HG03558 (cell line): ENCODE data around the gene KMT5B.

Experiments
- ATAC-seq: cut with Tn5 transposase; IDR thresholded peaks from one replicate; pipeline ENCODE4 v1.9.1; 2021; ENCODE audit warnings: moderate number of reproducible peaks; ENCODE audit not compliant: unreplicated experiment; ENCODE audit errors: extremely low read depth

The KMT5B gene

DNA sequence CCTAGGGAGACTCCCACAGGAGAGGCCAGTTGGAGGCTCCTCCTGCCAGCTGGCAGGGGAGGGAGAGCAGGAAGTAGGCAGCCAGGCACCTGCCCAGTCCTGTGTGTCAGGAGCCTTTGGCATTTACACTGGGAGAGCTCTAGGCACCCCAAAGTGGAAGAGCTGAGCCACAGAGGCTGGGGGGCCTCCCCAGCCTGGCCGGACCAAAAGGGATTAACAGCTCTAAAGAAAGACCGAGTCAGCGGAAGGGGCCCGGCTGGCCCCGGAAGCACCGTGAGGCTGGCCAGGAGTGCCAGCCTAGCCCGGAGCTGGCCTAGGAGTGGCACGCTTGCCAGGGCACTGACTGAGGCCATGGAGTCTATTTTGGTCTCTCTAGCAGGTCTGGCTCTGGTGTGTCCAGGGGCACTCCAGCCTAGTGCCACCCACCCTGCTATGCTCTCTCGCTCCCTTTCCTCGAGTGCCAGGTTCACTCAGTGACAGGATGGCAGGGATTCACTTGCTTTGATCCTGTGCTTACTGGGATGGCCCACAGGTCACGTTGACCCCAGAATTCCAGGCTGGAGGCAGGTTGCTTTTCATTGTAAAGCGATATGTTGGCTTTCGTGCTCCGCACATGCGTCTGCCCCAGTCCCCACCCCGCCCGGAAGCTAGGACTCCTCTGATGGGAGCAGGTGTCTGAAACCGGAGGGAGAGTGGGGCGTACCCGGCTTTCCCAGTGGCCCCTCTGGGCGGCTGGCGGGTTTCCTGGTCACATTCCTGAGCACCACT lies 3.3 kb upstream of the KMT5B start:
- ATAC-seq: no peak

DNA sequence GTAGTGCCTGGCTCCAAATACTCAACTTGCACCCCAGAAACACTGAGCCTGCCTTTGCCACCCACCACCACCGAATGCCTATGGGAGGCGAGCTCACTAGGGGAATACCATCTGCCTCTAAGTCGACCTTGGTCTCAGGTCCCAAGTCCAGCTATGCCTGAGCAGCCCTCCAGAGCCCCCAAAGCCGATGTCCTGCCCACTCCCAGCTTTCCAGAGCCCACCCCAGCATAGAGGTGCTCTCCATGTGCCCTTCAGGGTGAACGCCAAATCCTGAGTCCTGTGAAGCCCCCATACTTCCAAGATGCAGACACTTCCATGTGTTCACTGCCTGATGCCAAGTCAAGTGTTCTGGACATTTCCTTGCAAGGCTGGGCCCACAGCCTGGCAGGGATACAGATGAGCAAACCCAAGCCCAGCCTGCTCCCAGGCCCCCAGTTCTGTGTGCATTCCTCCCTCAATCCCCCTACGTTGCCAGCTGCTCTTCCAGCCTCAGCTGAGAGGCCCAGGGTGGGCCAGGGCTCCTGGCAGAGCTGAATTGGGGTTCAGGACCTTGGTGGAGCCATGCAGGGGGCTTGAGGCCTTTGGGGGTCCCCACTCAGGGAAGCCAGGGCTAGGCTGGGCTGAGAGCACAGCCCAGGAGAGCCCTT lies 2.6 kb upstream of the KMT5B start:
- ATAC-seq: no peak

DNA sequence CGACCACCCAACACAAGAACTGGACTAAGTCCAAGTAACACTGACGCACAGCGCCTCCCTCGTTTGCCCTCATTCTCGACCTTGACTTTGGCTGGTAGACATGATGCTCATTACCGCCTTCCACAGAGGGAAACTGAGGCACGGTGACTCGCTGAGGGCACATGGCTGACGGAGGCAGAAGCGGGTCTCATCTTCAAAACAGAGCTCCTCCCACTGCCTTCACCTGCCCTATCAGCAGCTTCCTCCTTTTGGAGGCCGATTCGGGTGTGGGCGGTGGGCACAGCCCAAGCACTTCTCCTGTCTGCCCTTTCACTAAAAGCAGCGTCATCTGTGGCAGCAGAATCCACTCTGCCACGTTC lies 2.0 kb upstream of the KMT5B start:
- no peak for ATAC-seq

DNA sequence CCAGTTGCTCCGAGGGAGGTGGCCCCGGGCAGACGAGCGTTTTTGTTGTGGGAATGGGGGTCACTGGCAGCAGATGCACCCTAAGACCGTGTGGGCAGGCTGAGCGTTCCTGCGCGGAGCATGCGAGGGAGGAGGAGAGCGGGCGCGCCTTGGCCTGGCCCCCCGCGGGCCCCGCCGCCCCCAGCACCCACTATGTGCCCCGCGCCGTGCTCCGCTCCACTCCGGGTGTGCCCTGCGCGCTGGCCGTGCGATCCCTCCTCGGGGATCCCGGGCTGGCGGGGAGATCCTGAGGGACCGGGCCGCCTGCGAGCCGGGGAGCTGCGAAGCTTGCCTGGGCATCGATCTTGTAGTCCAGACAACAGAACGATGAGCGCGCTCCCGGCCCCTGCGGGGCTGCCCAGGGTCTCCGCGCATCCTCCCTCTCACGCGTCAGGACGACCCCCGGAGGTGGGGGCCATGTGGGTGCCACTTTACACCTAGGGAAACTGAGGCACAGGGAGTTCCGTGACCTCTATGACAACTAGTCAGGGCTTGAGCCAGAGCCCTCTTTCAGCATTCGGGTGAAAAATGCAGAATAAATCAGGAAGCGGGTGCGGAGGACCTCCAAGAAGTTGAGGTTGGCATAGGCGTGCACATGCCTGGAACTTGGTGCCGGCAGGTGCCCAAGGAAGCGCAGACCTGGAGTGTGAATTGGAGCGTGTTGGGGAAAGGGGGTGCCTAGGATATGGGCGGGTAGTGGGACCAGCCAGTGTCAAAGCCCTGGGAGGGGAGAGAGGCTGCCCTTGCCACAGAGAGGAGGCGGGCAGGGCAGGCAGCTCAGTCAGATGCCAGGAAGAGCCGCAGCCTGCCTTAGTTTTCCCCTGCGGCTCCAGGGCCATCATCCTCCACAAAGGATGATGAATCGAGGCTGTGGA lies 1.3 kb upstream of the KMT5B start:
- no peak for ATAC-seq

DNA sequence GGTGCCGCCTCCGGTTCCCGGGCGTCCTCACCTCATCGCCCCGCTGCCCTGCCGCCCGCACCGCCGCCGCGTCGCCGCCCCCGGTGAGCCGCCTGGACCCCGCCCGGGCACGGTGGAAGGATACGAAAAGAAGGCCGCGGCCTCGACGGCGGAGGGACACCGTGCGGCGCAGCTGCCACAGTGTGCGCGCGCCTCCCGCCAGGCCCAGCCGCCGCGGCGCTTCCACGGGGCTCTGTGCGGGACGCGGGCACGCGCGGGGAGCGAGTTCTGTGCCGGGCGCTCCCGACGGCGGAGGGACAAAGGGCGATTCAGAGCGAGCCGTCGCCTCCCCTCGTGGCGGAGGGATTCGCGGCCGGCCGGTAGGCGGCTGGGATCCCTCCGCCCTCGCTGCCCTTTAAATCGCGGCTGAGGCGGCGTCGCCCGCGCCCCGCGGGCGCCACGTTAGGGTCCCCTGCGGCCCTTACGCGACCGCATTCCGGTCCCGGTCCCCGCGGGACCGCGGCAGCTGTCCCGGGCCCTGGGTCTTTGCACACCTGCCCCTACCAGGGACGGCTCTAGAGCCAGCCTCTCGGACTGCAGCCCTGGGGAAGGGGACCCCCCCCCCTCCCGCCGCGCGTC lies 568 bp upstream of the KMT5B start:
- ATAC-seq: no peak

DNA sequence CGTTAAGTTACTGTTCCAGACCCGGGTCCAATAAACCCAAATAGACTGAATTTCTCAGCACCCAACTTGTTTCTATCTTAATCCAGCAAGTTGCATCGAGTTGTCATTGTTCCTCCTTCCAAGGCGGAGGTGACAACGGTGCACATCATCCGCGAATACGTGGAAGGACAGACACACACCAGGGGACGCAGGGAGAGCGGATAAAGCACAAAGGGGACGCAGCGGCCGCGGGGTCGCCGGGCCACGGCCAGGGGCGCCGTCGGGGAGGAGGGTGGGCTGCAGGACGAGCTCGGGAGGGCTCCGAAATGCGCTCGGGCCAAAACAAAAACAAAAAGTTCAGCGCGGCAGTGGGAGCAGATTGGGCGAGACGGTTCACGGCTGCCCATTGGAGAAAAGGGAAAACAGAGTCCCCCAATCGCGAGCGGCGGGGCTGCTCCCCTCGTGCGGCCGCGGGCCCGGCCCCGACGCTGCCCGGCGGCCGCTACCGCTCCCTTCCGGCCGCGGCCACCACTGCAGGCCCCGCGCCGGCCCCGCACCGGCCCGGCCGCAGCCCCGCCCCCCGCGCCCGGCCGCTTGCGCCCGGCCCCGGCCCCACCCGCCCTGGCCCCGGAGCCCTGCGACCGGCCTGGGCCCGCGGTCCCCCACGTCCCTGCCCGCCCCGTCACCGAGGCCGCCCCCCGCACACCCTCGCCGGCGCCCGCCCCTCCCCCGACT lies 518 bp downstream of the KMT5B start:
- ATAC-seq: no peak

DNA sequence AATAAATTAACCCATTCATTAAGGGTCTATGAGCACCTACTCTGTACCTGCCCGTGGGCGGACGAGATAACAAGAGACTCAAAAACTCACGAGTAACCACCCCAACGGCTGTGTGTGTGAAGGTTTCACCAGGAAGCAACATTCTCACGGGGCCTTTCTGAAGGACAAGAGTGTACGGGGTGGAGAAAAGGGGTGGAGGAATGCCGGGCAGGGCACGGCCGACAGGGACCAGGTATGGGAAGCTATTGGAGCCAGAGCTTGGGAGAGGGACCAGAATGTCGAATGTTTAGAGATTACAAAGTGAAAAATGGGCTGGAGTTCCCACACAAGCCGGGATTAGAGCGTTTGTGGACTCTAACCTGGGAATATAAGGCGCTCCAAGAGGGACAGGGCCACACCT lies 1.6 kb downstream of the KMT5B start:
- ATAC-seq: no peak

DNA sequence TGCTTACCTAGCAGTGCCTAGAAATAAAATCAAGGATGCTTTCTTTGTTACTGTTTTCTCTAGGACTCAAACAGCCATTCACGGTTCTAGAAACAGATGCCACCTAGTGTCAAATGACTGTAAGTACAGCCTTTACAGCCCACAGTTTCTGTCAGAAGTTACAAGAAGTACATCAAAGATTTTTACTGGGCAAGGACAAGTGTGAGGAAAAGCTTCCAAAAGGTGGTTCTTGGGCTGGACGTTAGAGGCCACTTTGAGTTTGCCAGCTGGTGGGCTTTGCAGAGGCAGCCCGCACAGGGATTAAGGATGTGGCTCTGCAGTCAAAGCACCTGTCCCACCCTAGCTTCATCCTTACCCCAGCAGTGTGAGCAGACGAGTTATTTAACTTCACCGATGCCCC lies 6.9 kb downstream of the KMT5B start:
- no peak for ATAC-seq

DNA sequence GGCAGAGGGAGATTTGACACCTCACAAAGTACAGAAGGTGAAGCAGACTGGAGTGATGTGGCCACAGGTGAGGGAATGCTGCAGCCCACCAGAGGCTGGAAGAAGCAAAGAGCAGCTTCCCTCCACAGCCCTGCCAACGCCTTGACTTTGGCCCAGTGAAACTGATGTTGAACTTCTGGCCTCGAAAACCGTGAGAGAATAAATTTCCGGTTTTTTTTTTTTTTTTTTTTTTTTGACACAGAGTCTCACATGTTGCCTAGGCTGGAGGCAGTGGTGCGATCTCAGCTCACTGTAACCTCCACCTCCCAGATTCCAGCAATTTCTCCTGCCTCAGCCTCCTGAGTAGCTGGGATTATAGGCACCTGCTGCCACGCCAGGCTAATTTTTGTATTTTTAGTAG lies 8.7 kb downstream of the KMT5B start:
- no peak for ATAC-seq

DNA sequence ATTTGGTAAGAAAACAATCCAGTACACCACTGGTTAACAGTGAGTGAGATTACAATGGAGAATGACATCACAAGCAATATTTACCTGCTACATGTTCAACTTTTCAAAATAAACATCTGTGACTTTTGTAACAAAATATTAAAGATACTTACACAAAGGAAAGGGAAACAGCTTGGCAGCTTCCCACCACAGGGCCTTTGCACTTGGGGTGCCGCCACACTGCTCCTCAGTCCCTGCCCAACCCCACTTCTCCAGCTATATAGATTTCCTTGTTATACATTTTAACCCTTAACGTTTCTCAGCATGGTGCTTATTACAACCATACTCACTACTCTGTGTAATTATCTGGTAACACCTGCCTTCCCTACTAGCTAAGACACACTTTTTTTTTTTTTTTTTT lies 10.9 kb downstream of the KMT5B start:
- ATAC-seq: no peak

DNA sequence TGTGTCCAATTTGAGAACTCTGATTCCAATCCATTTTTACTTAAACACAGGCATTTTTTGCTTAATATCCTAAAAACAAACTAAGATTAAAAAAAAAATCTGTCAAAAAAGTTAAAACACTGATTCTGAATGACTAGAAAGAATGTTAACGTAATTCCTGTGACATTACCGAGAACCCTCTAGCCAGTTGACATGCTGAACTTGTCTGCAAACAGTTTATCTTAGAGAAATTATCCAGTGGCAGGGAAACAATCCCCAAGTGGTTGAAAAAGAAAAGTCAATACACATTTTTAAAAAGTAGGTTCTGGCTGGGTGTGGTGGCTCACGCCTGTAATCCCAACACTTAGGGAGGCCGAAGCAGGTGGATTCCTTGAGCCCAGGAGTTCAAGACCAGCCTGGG lies 11.6 kb downstream of the KMT5B start:
- ATAC-seq: no peak

DNA sequence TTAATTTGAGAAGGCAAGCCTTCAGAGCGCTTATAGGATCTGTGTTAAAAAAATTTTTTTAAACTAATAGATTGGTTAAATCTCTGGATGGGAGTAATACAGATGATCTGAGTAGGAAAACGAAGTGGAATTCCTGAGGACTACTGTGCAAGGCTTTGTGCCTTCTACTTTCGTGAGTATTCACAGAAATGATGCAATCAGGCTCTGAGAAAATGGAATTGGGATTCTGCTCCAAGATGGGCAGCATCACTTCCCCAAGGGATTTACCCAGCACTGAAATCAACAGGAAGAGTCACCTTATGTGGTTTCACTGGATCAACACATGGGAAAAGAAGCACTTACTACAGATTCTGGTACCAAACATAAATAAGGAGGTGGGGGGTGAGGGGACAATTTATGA lies 12.5 kb downstream of the KMT5B start:
- ATAC-seq: no peak

DNA sequence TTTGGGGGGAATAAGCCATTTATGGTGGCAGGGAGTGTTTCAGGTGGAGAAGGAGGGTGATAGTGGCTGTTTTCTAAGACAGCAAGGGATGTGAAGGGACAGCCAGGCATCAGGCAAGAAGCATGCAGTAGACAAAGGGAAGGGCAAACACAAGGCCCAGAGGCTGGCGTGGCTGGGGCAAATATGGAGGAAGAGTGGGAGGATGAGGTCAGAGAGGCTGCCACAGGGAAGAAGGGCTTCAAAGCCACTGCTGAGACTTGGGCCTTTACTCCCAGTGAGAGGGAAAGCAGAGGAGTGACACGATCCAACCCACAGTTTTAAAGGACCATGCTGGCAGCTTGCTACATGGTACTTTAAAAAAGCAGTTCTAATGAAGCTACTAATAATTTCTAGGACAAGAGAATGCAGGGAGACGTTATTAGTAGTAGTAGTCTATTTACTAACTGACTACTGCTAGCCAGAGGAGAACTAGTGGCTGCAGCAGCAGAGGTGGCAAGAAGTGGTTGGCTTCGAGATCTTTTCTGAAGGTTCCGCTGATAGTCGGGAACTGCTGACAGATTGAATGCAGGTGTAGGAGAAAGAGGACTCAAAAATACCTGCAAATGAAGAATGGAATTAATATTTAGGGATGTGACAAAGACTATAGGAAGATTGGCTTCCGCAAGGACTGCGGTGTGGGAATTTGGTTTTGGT lies 13.7 kb downstream of the KMT5B start:
- ATAC-seq: no peak

DNA sequence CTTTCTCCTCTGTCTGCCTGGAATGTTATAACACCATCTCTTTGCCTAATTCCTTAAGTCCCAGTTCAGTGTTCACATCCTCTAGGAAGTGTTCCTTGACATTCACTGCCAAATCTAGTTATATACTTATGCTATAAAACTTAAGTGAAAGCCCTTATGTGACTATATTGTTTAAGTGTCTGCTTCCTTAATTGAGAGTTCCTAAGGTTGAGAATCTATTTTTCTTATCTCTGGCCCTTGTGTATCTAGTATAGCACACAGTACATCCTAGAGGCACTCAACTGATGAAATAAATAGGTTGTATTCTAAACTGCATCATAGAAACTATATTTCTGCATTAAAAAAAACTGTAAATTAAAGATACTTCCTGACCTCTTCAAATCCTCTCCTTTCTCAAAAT lies 16.9 kb downstream of the KMT5B start:
- ATAC-seq: no peak

DNA sequence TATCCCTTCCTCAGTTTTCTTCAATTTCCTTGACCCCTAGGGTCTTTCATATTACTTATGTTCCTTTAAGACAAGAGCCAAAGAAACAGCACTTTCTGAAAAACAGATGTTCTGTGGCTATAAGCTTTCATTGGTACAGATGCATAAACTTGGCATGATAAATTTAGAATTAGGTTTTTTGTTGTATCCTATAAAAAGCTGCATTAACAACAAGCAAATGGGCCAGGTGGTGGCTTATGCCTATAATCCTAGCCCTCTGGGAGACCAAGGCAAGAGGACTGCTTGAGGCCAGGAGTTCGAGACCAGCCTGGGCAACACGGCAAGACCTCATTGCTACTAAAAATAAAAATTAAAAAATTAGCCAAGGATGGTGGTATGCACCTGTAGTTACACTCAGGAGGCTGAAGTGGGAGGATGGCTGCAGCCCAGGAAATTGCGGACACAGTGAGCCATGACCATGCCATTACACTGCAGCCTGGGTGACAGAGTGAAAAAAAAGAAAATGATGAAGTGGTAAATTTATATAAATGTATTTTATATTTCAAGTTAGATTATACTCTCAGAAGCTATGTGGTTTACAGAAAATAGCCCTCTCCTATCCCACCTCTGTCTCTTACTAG lies 18.3 kb downstream of the KMT5B start:
- no peak for ATAC-seq

DNA sequence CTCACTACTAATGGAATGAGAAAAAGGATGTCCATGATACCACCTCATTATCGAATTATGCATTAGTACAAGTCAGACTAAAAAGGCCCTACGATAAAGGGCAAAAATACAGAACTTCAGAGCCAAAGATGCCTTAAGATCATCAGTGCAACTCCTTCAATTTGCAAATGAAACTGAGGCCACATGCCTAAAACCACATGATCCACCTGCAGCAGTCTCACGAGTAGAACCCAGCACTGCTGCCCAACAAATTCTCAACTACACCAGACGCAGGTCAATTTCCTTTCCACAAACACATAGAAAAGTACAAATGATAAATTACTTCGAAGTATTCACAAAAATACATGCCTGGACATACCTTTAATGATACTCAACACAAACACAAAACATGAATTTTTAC lies 20.1 kb downstream of the KMT5B start:
- no peak for ATAC-seq

DNA sequence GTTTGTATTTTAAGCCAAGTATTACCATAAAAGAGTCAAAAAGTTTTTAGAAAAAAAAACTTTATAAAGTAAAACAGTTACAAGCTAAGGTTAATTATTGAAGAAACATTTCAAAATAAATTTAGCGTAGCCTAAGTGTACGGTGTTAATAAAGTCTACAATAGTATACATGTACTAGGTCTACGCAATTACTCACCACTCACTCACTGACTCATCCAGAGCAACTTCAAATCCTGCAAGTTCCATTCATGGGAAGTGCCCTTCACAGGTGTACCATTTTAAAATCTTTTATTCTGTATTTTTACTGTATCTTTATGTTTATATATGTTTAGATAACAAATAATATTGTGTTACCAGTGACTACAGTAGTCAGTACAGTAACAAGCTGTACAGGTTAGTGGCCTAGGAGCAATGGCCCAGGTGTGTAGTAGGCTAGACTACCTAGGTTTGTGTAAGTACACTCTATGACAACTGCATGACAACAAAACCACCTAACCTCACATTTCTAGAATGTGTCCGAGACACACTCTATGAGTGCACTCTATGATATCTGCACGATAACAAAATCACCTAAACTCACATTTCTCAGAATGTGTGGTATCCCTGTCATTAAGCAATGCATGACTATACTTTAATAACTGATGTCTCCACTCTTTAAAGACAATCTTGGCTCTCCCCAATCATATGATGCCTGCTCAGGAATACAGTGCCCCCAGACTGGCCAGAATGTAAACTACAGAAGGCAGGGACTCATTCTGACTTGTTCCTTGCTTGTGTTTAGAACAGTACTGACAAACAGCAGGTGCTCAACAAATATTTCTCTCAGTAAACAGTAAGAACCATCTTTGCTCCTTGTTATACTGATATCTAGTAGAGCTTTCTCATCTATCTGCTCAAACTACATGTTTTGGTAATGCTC lies 21.2 kb downstream of the KMT5B start:
- no peak for ATAC-seq

DNA sequence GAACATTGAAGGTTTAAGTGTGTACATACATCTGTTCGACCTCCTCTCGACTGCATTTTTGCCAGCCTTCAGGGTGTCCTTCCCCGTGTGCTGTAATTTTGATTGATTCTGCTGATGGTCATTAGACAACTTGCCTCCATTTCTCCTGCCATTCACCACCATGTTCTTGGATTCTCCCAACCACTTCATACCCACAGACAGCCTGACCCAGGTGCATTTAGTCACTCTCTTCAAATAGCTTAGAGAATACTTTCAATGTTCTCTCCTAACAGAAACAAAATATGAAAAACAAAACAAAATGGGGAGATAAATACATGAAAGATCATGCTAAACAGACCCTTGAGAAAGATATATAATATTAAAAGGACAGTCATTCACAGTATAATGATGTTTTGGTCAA lies 23.2 kb downstream of the KMT5B start:
- ATAC-seq: no peak
